ENCODE results near the gene NTF3.

Gene NTF3

GRCh38 chr12:5438671-5439200 lies 6.8 kb downstream of the NTF3 start:
- H3K36me3 ChIP-seq (replicated peaks): no peaks in the 10 kb centered on the region
- no peaks in the 10 kb centered on the region for H3K4me1 ChIP-seq
- in situ Hi-C loops (cut with MboI; ENCODE audit: low sequenced_read_pairs): no loop called here
- DNase-seq (ENCODE audit: low spot score in 2 of 2): no peak
- H3K4me3 ChIP-seq: no peak overlapping the region
- no peaks in the 10 kb centered on the region for H3K9me3 ChIP-seq
- H3K27me3 ChIP-seq (ENCODE audit: low read depth): no peaks in the 10 kb centered on the region

DNA sequence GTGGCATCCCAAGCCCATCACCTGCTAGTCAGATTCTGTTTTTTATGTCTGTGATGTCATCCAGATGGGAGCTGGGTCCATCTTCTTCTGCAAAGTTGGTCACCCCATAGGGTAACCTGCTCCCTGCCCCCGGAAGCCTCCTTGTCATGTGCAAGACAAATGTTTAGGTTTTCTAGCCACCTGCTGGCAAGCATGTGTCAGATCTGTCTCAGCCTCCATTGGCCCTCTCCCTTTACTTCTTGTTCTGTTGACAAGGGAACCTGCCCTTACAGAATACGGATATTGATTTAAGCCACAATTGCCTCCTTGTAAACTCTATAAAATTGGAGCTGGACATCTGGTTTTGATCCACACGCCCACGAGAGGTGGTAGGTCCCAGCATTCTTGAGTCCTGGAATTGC lies 7.5 kb downstream of the NTF3 start:
- in situ Hi-C loops (cut with MboI; ENCODE audit: low sequenced_read_pairs): no loop called here
- H3K36me3 ChIP-seq (replicated peaks): no peaks in the 10 kb centered on the region
- H3K4me1 ChIP-seq: no peaks in the 10 kb centered on the region
- H3K27me3 ChIP-seq (ENCODE audit: low read depth): no peaks in the 10 kb centered on the region
- DNase-seq (ENCODE audit: low spot score in 2 of 2): no peak
- H3K4me3 ChIP-seq: no peak overlapping the region
- H3K9me3 ChIP-seq: no peaks in the 10 kb centered on the region

DNA sequence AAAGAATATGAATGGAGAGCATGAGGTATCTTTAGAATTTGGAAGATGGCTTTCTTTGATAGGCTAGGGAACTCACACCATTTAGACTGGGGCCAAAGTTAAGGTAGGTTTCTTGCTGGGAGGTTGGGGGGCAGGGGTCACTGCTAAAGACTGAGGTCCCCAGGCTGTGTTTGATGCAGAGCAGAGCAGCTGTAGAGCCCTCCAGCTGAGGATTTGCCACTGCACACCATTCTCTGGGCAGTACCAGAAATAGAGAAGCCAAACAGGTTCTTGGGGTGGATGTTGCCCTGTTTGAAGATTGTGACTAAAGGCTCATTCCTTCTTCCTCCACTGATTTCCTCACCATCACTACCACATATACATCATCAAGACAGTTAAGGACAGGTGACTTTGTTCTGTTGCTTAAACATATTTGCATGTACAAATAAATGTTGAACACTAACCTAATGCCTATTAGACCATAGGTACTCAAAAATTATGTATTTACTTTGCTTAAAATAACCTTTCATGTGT lies 7.9 kb downstream of the NTF3 start:
- Histone ChIP-seq H3K4me3 (no peak overlapping the region), H3K27me3 (ENCODE audit: low read depth) (no peaks in the 10 kb centered on the region), H3K9me3 (no peaks in the 10 kb centered on the region), H3K4me1 (no peaks in the 10 kb centered on the region), H3K36me3 (replicated peaks) (no peaks in the 10 kb centered on the region)
- in situ Hi-C loops (cut with MboI; ENCODE audit: low sequenced_read_pairs): no loop called here
- no peak for DNase-seq (ENCODE audit: low spot score in 2 of 2)

DNA sequence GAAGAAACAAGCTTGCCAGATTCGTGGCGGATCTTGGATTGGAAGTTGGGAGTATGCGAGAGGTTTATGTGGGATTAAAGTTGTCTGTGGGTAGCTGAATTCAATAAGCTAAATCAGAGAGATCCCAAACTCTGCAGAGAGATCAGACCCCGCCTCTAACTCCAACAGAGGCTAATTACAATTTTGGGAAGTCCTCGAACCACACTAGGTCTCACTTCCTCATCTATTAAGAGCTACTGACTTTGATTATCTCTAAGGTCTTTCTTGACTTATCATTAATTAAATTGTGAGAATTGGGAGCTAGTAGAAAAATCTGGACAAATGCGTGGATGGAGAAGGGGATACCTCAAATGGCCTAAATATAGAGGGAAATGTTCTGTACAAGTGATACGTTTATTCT lies 9.1 kb downstream of the NTF3 start:
- in situ Hi-C loops (cut with MboI; ENCODE audit: low sequenced_read_pairs): no loop called here
- no peak overlapping the region for H3K4me3 ChIP-seq
- no peaks in the 10 kb centered on the region for H3K27me3 ChIP-seq (ENCODE audit: low read depth)
- DNase-seq (ENCODE audit: low spot score in 2 of 2): no peak
- H3K4me1 ChIP-seq: no peaks in the 10 kb centered on the region
- no peaks in the 10 kb centered on the region for H3K9me3 ChIP-seq
- H3K36me3 ChIP-seq (replicated peaks): no peaks in the 10 kb centered on the region

DNA sequence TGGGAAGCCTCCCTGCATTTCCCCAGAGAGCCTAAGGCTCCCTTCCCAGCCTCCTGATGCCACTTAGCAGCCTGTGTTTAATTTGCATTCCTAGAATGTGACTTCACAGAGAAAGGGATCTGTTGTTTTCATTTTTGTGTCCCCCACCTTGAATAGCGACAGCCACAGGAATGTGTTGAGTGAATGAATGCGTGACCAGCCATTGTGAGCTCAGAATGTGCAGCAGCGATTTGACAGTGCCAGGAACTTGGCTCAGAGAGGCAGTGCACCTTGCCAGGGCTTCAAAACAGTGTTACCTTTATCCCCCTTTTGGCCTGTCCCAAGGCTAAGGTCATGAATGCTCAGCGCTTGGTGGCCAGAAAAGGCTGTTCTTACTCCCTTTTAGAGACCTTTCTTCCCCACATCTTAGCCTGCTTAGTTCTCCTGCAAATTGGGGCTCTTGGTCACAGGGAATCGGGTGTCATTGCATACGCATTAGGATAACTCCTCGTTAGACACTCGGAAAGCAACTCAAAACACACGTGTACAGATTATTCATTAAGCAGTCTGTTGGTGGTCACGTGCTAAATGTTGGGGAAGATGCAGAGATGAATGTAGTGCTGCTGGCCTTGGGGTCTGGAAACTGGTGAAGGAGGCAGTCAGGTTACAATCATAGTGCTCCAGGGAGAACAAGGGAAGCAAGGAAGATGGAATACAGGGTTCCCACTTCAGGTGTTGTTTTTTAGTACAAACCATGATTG lies 9.8 kb downstream of the NTF3 start:
- no peak for DNase-seq (ENCODE audit: low spot score in 2 of 2)
- in situ Hi-C loops (cut with MboI; ENCODE audit: low sequenced_read_pairs): no loop called here
- H3K4me1 ChIP-seq: no peaks in the 10 kb centered on the region
- H3K36me3 ChIP-seq (replicated peaks): no peaks in the 10 kb centered on the region
- no peak overlapping the region for H3K4me3 ChIP-seq
- H3K27me3 ChIP-seq (ENCODE audit: low read depth): no peaks in the 10 kb centered on the region
- no peaks in the 10 kb centered on the region for H3K9me3 ChIP-seq

DNA sequence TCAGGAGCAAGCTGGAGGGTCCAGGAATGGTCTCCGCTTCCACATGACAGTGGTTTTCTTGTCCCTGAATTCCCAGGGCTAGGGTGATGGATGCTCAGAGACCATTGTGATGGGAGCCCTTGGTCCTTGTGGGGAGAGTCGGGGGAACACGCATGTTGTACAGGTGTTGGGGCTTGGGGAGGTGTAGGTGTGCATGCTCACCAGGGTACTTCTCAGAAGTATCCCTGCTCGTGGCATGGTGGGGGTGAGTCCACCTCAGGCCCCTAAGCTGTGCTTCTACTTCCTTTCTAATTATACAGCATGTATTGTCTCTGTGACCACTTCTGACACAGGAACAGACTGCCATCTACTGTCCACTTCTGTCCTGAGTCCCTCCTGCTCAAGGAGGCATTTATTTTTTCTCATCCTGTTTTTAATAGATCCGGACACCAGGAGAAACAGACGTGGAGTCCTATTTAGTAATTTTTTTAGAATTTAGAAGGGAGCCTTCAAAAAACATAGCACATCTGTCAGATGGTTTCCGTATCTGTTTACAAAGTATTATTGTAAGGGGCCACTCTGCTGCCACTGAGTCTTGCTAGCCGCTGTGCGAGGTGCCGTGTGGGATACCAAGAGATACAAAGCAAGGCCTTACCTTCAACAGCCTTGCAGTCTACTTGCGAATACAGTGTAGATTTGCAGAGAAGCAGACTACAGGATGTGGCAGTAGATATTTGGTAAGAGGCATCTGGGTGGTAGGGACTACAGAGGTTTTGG lies 10.5 kb downstream of the NTF3 start:
- Histone ChIP-seq H3K4me3 (no peak overlapping the region), H3K4me1 (no peaks in the 10 kb centered on the region), H3K9me3 (no peaks in the 10 kb centered on the region), H3K27me3 (ENCODE audit: low read depth) (no peaks in the 10 kb centered on the region), H3K36me3 (replicated peaks) (no peaks in the 10 kb centered on the region)
- DNase-seq (ENCODE audit: low spot score in 2 of 2): no peak
- in situ Hi-C loops (cut with MboI; ENCODE audit: low sequenced_read_pairs): no loop called here

GRCh38 chr12:5444520-5444919 lies 12.6 kb downstream of the NTF3 start:
- Histone ChIP-seq H3K36me3 (replicated peaks) (no peaks in the 10 kb centered on the region), H3K4me3 (no peak overlapping the region), H3K9me3 (no peaks in the 10 kb centered on the region), H3K27me3 (ENCODE audit: low read depth) (no peaks in the 10 kb centered on the region), H3K4me1 (no peaks in the 10 kb centered on the region)
- no peak for DNase-seq (ENCODE audit: low spot score in 2 of 2)
- in situ Hi-C loops (cut with MboI; ENCODE audit: low sequenced_read_pairs): no loop called here

DNA sequence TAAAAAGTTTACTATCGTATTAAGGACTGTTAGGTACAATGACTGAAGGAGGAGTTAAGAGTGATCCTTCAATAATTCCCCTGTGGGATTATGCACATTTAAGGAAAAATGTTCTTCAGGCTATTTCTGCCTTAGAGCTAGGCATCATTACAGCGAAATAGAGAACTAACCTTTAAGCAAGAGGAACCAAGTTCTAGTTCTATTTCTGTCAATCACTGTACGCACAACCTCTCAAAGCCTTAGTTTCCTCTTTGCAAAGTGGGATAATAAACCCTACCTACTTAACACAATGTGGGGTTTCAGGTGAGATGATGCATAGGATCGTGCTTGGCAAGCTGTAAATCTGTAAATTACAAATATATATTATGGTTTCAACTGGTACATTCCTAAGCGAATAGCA lies 15.4 kb downstream of the NTF3 start:
- Histone ChIP-seq H3K36me3 (replicated peaks) (no peaks in the 10 kb centered on the region), H3K4me1 (no peaks in the 10 kb centered on the region), H3K9me3 (no peaks in the 10 kb centered on the region), H3K4me3 (no peak overlapping the region), H3K27me3 (ENCODE audit: low read depth) (no peaks in the 10 kb centered on the region)
- DNase-seq (ENCODE audit: low spot score in 2 of 2): no peak
- in situ Hi-C loops (cut with MboI; ENCODE audit: low sequenced_read_pairs): no loop called here

DNA sequence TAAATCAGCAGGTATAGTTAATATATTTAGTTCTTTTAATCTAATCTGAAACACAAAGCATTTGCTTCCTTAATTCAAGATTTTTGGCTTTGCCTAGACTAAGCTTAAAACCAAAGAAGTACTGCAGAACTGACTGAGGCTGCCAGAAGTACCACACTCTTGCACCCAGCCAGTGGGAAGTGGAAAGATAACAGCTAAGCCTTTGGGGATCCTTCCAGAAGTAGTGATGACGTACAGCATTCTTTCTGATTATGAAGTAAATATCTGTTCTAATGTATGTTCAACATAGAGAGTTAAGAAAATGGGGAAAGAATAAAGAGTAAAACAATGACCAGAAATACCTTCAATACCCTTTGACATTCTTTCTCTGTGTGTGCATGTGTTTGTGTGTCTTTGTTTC lies 19.3 kb downstream of the NTF3 start:
- Histone ChIP-seq H3K36me3 (replicated peaks) (no peaks in the 10 kb centered on the region), H3K27me3 (ENCODE audit: low read depth) (no peaks in the 10 kb centered on the region), H3K9me3 (no peaks in the 10 kb centered on the region), H3K4me3 (no peak overlapping the region), H3K4me1 (no peaks in the 10 kb centered on the region)
- in situ Hi-C loops (cut with MboI; ENCODE audit: low sequenced_read_pairs): no loop called here
- no peak for DNase-seq (ENCODE audit: low spot score in 2 of 2)

- H3K9me3 ChIP-seq: no peaks in the 10 kb centered on the region
- DNase-seq (ENCODE audit: low spot score in 2 of 2): no peak
- in situ Hi-C loops (cut with MboI; ENCODE audit: low sequenced_read_pairs): no loop called here
Measured at GRCh38 chr12:5452569-5452968, 20.7 kb downstream of the NTF3 start.

DNA sequence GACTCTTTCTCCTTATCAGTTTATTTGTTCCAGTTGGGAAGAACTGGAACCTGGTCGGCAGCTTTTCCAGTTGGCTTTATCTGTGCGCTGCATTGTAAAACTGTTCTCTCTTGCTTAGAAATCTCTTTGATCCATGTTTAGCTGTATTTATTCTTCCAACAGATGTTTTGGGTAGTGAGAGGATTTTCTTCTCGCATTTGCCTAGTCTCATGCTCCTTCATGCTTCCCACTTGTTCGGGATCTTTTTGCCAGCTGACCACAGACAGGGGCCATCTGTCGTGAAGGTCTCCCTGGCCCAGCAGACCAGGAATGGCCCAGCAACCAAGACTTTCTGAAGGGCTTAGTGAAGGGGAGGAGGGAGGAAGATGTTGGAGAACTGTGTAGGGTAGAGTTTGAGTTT lies 21.6 kb downstream of the NTF3 start:
- DNase-seq (ENCODE audit: low spot score in 2 of 2): no peak
- in situ Hi-C loops (cut with MboI; ENCODE audit: low sequenced_read_pairs): no loop called here
- no peaks in the 10 kb centered on the region for H3K9me3 ChIP-seq

More at GRCh38 chr12:5452569-5452968, 20.7 kb downstream of the NTF3 start:
- Histone ChIP-seq H3K36me3 (replicated peaks) (no peaks in the 10 kb centered on the region), H3K4me1 (no peaks in the 10 kb centered on the region), H3K27me3 (ENCODE audit: low read depth) (no peaks in the 10 kb centered on the region), H3K4me3 (no peak overlapping the region)

GRCh38 chr12:5455045-5455444 lies 23.1 kb downstream of the NTF3 start:
- H3K36me3 ChIP-seq (replicated peaks): no peaks in the 10 kb centered on the region
- H3K4me3 ChIP-seq: no peak overlapping the region
- no peaks in the 10 kb centered on the region for H3K27me3 ChIP-seq (ENCODE audit: low read depth)
- in situ Hi-C loops (cut with MboI; ENCODE audit: low sequenced_read_pairs): no loop called here
- H3K9me3 ChIP-seq: no peaks in the 10 kb centered on the region
- DNase-seq (ENCODE audit: low spot score in 2 of 2): no peak
- H3K4me1 ChIP-seq: no peaks in the 10 kb centered on the region

More for the DNA sequence above, 21.6 kb downstream of the NTF3 start:
- Histone ChIP-seq H3K36me3 (replicated peaks) (no peaks in the 10 kb centered on the region), H3K4me1 (no peaks in the 10 kb centered on the region), H3K4me3 (no peak overlapping the region), H3K27me3 (ENCODE audit: low read depth) (no peaks in the 10 kb centered on the region)

- no peaks in the 10 kb centered on the region for H3K4me1 ChIP-seq
- no peaks in the 10 kb centered on the region for H3K36me3 ChIP-seq (replicated peaks)
- no peaks in the 10 kb centered on the region for H3K27me3 ChIP-seq (ENCODE audit: low read depth)
- no peak overlapping the region for H3K4me3 ChIP-seq
- no peak for DNase-seq (ENCODE audit: low spot score in 2 of 2)
- H3K9me3 ChIP-seq: no peaks in the 10 kb centered on the region
- in situ Hi-C loops (cut with MboI; ENCODE audit: low sequenced_read_pairs): no loop called here
Measured at GRCh38 chr12:5456030-5456429, 24.1 kb downstream of the NTF3 start.

- Histone ChIP-seq H3K36me3 (replicated peaks) (no peaks in the 10 kb centered on the region), H3K4me3 (no peak overlapping the region), H3K9me3 (no peaks in the 10 kb centered on the region), H3K27me3 (ENCODE audit: low read depth) (no peaks in the 10 kb centered on the region), H3K4me1 (no peaks in the 10 kb centered on the region)
- DNase-seq (ENCODE audit: low spot score in 2 of 2): no peak
- in situ Hi-C loops (cut with MboI; ENCODE audit: low sequenced_read_pairs): no loop called here
Measured at GRCh38 chr12:5456906-5457305, 25.0 kb downstream of the NTF3 start.

Data from HAP-1 (cell line).